COLO829 (cell line): ENCODE results near the gene MPO.
A peak's percentile ranks its signal among the peaks of the same experiment; 100 is the strongest.

Experiments
- DNase-seq: peaks from one replicate; pipeline ENCODE4 v3.0.0; 2012; ENCODE audit warnings: low spot score

The MPO gene

GRCh38 chr17:58306131-58306951, 25.6 kb upstream of the MPO start:
- no peak for DNase-seq

- no peak for DNase-seq
Observed at GRCh38 chr17:58305626-58306025, 24.9 kb upstream of the MPO start.

- no peak for DNase-seq
Observed at GRCh38 chr17:58304750-58305486, 24.2 kb upstream of the MPO start.

GRCh38 chr17:58303971-58304749, 23.4 kb upstream of the MPO start:
- peak; percentile 86 for DNase-seq

GRCh38 chr17:58302919-58303585, 22.3 kb upstream of the MPO start:
- DNase-seq, result no peak

- no peak for DNase-seq
Observed at GRCh38 chr17:58302171-58302918, 21.6 kb upstream of the MPO start.

GRCh38 chr17:58301504-58302150, 20.9 kb upstream of the MPO start:
- no peak for DNase-seq

GRCh38 chr17:58300336-58300735, 19.6 kb upstream of the MPO start:
- DNase-seq, result no peak

GRCh38 chr17:58294034-58294433, 13.3 kb upstream of the MPO start:
- DNase-seq, result no peak

- DNase-seq, result no peak
Observed at GRCh38 chr17:58291246-58291645, 10.5 kb upstream of the MPO start.

- no peak for DNase-seq
Observed at GRCh38 chr17:58289869-58290268, 9.1 kb upstream of the MPO start.

GRCh38 chr17:58285422-58285810, 4.7 kb upstream of the MPO start:
- DNase-seq, result no peak

- no peak for DNase-seq
Observed at GRCh38 chr17:58284613-58285421, 4.1 kb upstream of the MPO start.

GRCh38 chr17:58283674-58284612, 3.2 kb upstream of the MPO start:
- no peak for DNase-seq

GRCh38 chr17:58282442-58282841, 1.7 kb upstream of the MPO start:
- no peak for DNase-seq

GRCh38 chr17:58281511-58282011, 826 bp upstream of the MPO start:
- no peak for DNase-seq

GRCh38 chr17:58279736-58280479, 827 bp downstream of the MPO start:
- DNase-seq, result no peak
